ENCODE data around the gene SCN5A. TPM values are rescaled to one million over a fixed set of nuclear protein-coding genes. Genes with fewer than 3 reads are reported as not detected.

Gene SCN5A
- polyA plus RNA-seq, 1 experiment: 0.74 TPM

DNA sequence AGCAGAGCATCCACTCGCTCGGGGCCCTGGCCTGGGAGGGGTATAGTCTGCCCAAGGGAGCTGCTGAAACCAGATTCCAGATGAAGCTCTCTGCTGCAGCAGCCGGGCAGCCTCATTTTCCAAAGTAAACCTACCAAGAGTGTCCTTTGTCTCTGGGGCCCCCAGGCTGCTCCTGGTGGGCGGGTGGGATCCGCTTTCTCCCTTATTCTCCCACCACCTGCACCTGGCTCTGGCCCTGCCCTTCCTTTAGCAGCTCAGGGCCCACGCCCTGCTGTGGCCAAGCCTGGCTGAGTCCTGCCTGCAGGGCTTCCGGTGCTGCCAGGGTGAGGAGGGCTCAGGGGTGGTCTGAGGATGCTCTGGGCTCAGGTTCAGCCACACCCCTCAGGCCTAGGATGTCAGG is 13.0 kb downstream of the SCN5A start:
- DNase-seq (ENCODE audit: low read depth): no peak
- Histone ChIP-seq H3K4me3 (ENCODE audit: low read depth, low read length) (no peak overlapping the region), H3K36me3 (ENCODE audit: control insufficient read depth, insufficient read depth, low read length) (no peaks in the 10 kb centered on the region), H3K27me3 (ENCODE audit: control insufficient read depth, insufficient read depth, low read length) (peaks cover 4% of the 10 kb centered on the region)
- TF ChIP-seq, protein P1, sequence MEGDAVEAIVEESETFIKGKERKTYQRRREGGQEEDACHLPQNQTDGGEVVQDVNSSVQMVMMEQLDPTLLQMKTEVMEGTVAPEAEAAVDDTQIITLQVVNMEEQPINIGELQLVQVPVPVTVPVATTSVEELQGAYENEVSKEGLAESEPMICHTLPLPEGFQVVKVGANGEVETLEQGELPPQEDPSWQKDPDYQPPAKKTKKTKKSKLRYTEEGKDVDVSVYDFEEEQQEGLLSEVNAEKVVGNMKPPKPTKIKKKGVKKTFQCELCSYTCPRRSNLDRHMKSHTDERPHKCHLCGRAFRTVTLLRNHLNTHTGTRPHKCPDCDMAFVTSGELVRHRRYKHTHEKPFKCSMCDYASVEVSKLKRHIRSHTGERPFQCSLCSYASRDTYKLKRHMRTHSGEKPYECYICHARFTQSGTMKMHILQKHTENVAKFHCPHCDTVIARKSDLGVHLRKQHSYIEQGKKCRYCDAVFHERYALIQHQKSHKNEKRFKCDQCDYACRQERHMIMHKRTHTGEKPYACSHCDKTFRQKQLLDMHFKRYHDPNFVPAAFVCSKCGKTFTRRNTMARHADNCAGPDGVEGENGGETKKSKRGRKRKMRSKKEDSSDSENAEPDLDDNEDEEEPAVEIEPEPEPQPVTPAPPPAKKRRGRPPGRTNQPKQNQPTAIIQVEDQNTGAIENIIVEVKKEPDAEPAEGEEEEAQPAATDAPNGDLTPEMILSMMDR (IDR thresholded peaks at IDR 0.05; ENCODE audit: insufficient read depth, low read depth, low read length): no peak
- ChIA-PET CTCF (interaction anchor here (1.1 to 3.4 kb wide), 3 partner anchors 15 to 364 kb away, joined by 3 to 11 read pairs (median 10); no protein-coding TSS in a partner anchor), POLR2A (no interaction called here)

- Histone ChIP-seq H3K27me3 (ENCODE audit: control insufficient read depth, insufficient read depth, low read length) (peaks cover 3% of the 10 kb centered on the region), H3K4me3 (ENCODE audit: low read depth, low read length) (no peak overlapping the region), H3K36me3 (ENCODE audit: control insufficient read depth, insufficient read depth, low read length) (no peaks in the 10 kb centered on the region)
- peak; percentile 19 for DNase-seq (ENCODE audit: low read depth)
- ChIA-PET CTCF (interaction anchor here (1.0 to 1.8 kb wide), 2 partner anchors 10 to 17 kb away, joined by 3 to 7 read pairs; no protein-coding TSS in a partner anchor), POLR2A (no interaction called here)
- TF ChIP-seq, protein P1 (IDR thresholded peaks at IDR 0.05; ENCODE audit: insufficient read depth, low read depth, low read length): no peak
Observed at GRCh38 chr3:38634111-38634510, 15.4 kb downstream of the SCN5A start.

GRCh38 chr3:38632989-38633388 is 16.5 kb downstream of the SCN5A start:
- ChIA-PET CTCF (interaction anchor here (0.6 to 2.5 kb wide), 2 partner anchors 18 to 113 kb away, joined by 3 to 10 read pairs; no protein-coding TSS in a partner anchor), POLR2A (no interaction called here)
- H3K36me3 ChIP-seq (ENCODE audit: control insufficient read depth, insufficient read depth, low read length): no peaks in the 10 kb centered on the region
- H3K4me3 ChIP-seq (ENCODE audit: low read depth, low read length): no peak overlapping the region
- TF ChIP-seq, protein P1 (IDR thresholded peaks at IDR 0.05; ENCODE audit: insufficient read depth, low read depth, low read length): no peak
- peaks cover 2% of the 10 kb centered on the region; the same call in 1 of the 2 replicates for H3K27me3 ChIP-seq (ENCODE audit: control insufficient read depth, insufficient read depth, low read length)
- no peak for DNase-seq (ENCODE audit: low read depth)

DNA sequence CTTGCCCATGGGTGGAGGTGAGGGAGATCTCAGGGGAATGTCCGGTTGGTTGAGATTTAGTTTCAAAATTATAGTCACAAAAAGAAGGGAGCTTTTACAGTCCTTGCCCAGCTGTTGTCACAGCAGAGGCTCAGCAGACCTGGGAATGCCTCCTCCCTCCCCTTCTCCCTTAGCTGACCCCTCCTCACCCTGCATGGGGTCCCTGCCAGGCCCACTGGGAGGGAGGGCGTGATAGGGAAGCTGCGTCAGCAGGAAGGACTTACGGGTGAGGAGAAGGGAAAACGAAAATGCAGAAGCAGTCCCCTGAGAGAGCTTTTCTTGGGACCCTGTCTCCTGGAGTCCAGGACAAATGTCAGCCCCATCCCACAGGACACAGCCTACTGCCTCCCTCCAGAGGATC is 18.9 kb downstream of the SCN5A start:
- POLR2A ChIA-PET: no interaction called here
- Histone ChIP-seq H3K4me3 (ENCODE audit: low read depth, low read length) (no peak overlapping the region), H3K27me3 (ENCODE audit: control insufficient read depth, insufficient read depth, low read length) (peaks cover 2% of the 10 kb centered on the region; the same call in 1 of the 2 replicates), H3K36me3 (ENCODE audit: control insufficient read depth, insufficient read depth, low read length) (no peaks in the 10 kb centered on the region)
- TF ChIP-seq, protein P1 (IDR thresholded peaks at IDR 0.05; ENCODE audit: insufficient read depth, low read depth, low read length): no peak
- DNase-seq (ENCODE audit: low read depth): no peak
- CTCF ChIA-PET: interaction anchor here (2.1 to 2.5 kb wide), 2 partner anchors 9 to 21 kb away, joined by 9 to 10 read pairs; no protein-coding TSS in a partner anchor

DNA sequence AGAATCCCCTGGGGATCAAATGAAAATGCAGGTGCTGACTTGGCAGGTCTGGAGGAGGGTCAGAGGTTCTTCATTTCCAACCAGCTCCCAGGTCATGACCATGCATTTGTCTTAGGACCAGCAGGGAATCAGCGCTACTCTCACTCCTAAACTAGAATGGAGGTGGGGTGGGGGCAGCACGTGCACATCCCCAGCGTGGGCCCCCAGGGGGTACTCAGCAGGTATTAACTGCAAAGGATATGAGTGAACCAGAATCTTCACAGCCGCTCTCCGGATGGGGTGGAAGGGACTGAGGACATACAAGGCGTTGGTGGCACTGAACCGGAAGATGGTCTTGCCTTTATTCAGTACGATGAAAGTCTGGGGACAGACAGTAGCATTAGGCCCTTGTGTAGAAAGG is 19.4 kb downstream of the SCN5A start:
- CTCF ChIA-PET: interaction anchor here (2.1 kb wide), 1 partner anchor 8 kb away, joined by 9 read pairs; no protein-coding TSS in a partner anchor
- POLR2A ChIA-PET: no interaction called here
- TF ChIP-seq, protein P1 (IDR thresholded peaks at IDR 0.05; ENCODE audit: insufficient read depth, low read depth, low read length): no peak
- Histone ChIP-seq H3K36me3 (ENCODE audit: control insufficient read depth, insufficient read depth, low read length) (no peaks in the 10 kb centered on the region), H3K27me3 (ENCODE audit: control insufficient read depth, insufficient read depth, low read length) (peaks cover 2% of the 10 kb centered on the region; the same call in 1 of the 2 replicates), H3K4me3 (ENCODE audit: low read depth, low read length) (no peak overlapping the region)
- no peak for DNase-seq (ENCODE audit: low read depth)
